Chondrocyte (in vitro differentiated cells): Measurements from ENCODE around the gene HSDL2. TPM values are rescaled to one million over a fixed set of nuclear protein-coding genes. Genes with fewer than 3 reads are reported as not detected.

Experiments used
- DNase-seq: peaks from one replicate; pipeline ENCODE4 v3.0.0; 2021; ENCODE audit warnings: mixed read lengths, low spot score
- H3K27ac Mint-ChIP-seq: one replicate; pipeline ENCODE4 v1.8.0; 2021; ENCODE audit warnings: mild to moderate bottlenecking, moderate library complexity, mixed read lengths; ENCODE audit not compliant: unreplicated experiment
- H3K27me3 Mint-ChIP-seq: 2 replicates; pipeline ENCODE4 v1.8.0; 2021; ENCODE audit warnings: low read depth, mixed read lengths
- H3K36me3 Mint-ChIP-seq: 2 replicates; pipeline ENCODE4 v1.8.0; 2021; ENCODE audit warnings: low read depth, mixed read lengths
- H3K4me1 Mint-ChIP-seq: 2 replicates; pipeline ENCODE4 v1.8.0; 2021; ENCODE audit warnings: low read depth, mild to moderate bottlenecking, mixed read lengths
- H3K4me3 Mint-ChIP-seq: one replicate; pipeline ENCODE4 v1.8.0; 2021; ENCODE audit warnings: mild to moderate bottlenecking, moderate library complexity, mixed read lengths; ENCODE audit not compliant: unreplicated experiment
- H3K9me3 Mint-ChIP-seq: 2 replicates; pipeline ENCODE4 v1.8.0; 2021; ENCODE audit warnings: low read depth, mixed read lengths
- CTCF ChIP-seq: fragments of 200-600 bp; sonication (generic); IDR thresholded peaks from 2 replicates; pipeline ENCODE4 v1.5.0; 2021; ENCODE audit warnings: antibody characterized with exemption, mild to moderate bottlenecking, moderate library complexity
- total RNA-seq: library from RNA; stranded (reverse); gene quantifications from 3 replicates; pipeline ENCODE4 v1.2.1, GENCODE V29; 2021

HSDL2 gene
- total RNA-seq, 1 donor from 2014 or later = 20.6 TPM

- Mint-ChIP-seq H3K4me3 (no peak overlapping the region), H3K27me3 (no peaks in the 10 kb centered on the region), H3K27ac (no peak overlapping the region), H3K36me3 (peaks cover 29% of the 10 kb centered on the region), H3K4me1 (no peaks in the 10 kb centered on the region), H3K9me3 (no peaks in the 10 kb centered on the region)
- no peak for DNase-seq
- TF ChIP-seq CTCF = no peak
Measured at GRCh38 chr9:112433499-112434392, 53.8 kb downstream of the HSDL2 start.

- no peak for TF ChIP-seq CTCF
- H3K36me3 Mint-ChIP-seq = peaks cover 26% of the 10 kb centered on the region
- DNase-seq = no peak
- H3K27ac Mint-ChIP-seq = no peak overlapping the region
- no peaks in the 10 kb centered on the region for H3K27me3 Mint-ChIP-seq
- H3K9me3 Mint-ChIP-seq = no peaks in the 10 kb centered on the region
- H3K4me3 Mint-ChIP-seq = no peak overlapping the region
- H3K4me1 Mint-ChIP-seq = no peaks in the 10 kb centered on the region
Measured at GRCh38 chr9:112434487-112434886, 54.6 kb downstream of the HSDL2 start.

- Mint-ChIP-seq H3K27ac (no peak overlapping the region), H3K4me3 (no peak overlapping the region), H3K9me3 (no peaks in the 10 kb centered on the region), H3K4me1 (no peaks in the 10 kb centered on the region), H3K27me3 (no peaks in the 10 kb centered on the region), H3K36me3 (peaks cover 24% of the 10 kb centered on the region)
- DNase-seq = no peak
- TF ChIP-seq CTCF = no peak
Measured at GRCh38 chr9:112437406-112437805, 57.5 kb downstream of the HSDL2 start.

- H3K36me3 Mint-ChIP-seq = peaks cover 21% of the 10 kb centered on the region
- TF ChIP-seq CTCF = no peak
- H3K4me3 Mint-ChIP-seq = no peak overlapping the region
- H3K27me3 Mint-ChIP-seq = no peaks in the 10 kb centered on the region
- no peak overlapping the region for H3K27ac Mint-ChIP-seq
- no peaks in the 10 kb centered on the region for H3K9me3 Mint-ChIP-seq
- no peak for DNase-seq
- no peaks in the 10 kb centered on the region for H3K4me1 Mint-ChIP-seq
Measured at GRCh38 chr9:112439171-112439570, 59.3 kb downstream of the HSDL2 start.

GRCh38 chr9:112439825-112440224, 59.9 kb downstream of the HSDL2 start:
- Mint-ChIP-seq H3K36me3 (peaks cover 18% of the 10 kb centered on the region), H3K27me3 (no peaks in the 10 kb centered on the region), H3K4me3 (no peak overlapping the region), H3K4me1 (no peaks in the 10 kb centered on the region), H3K27ac (no peak overlapping the region), H3K9me3 (no peaks in the 10 kb centered on the region)
- DNase-seq = no peak
- TF ChIP-seq CTCF = no peak
